Body of pancreas (tissue), 4 donors: Measurements from ENCODE around the gene GNB1.

Experiments
- POLR2A ChIP-seq, 3 donors: fragments of 450-650 bp; IDR thresholded peaks; one replicate each; pipeline ENCODE4 v1.6.1; 2016; ENCODE audit warnings: antibody characterized with exemption in 3 of 3, mild to moderate bottlenecking in 2 of 3
- TF ChIP-seq, protein P1 (sequence below), 7 experiments: fragments of 450-650 bp in 4 of 7; fragments of 200-600 bp in 3 of 7; sonication (generic) in 3 of 7; IDR thresholded peaks; one replicate each; pipeline ENCODE4 v1.5.1; 2016 to 2019; ENCODE audit warnings: antibody characterized with exemption in 7 of 7

DNA sequence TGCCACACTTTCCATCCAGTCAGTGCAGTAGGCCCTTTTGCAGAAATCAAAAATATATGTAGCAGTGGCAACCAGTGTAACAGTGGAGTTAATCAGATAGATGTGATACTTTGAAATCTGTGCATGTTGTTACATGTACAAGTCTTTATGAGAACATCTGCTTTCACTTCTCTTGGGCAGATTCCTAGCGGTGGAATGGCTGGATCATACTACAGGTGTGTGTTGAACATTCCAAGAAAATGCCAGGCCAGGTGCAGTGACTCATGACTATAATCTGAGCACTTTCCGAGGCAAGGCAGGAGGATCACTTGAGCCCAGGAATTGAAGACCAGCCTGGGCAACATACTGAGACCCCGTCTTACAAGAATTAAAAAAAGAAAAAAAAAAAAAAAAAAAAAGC is 55.3 kb downstream of the GNB1 start:
- TF ChIP-seq, protein P1, sequence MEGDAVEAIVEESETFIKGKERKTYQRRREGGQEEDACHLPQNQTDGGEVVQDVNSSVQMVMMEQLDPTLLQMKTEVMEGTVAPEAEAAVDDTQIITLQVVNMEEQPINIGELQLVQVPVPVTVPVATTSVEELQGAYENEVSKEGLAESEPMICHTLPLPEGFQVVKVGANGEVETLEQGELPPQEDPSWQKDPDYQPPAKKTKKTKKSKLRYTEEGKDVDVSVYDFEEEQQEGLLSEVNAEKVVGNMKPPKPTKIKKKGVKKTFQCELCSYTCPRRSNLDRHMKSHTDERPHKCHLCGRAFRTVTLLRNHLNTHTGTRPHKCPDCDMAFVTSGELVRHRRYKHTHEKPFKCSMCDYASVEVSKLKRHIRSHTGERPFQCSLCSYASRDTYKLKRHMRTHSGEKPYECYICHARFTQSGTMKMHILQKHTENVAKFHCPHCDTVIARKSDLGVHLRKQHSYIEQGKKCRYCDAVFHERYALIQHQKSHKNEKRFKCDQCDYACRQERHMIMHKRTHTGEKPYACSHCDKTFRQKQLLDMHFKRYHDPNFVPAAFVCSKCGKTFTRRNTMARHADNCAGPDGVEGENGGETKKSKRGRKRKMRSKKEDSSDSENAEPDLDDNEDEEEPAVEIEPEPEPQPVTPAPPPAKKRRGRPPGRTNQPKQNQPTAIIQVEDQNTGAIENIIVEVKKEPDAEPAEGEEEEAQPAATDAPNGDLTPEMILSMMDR (IDR thresholded peaks at IDR 0.05): no peak
- TF ChIP-seq POLR2A (IDR thresholded peaks at IDR 0.05): no peak
